Fibroblast of lung (primary cell): ENCODE measurements around the gene ENPP6. TPM values are rescaled to one million over a fixed set of nuclear protein-coding genes. Genes with fewer than 3 reads are reported as not detected.

Experiments
- DNase-seq, 2 donors: peaks; one replicate each; pipeline versions ENCODE4 v3.0.0 to v3.0.0-alpha.2; 2010; ENCODE audit warnings: low read depth in 2 of 2
- H2AFZ ChIP-seq: 2 replicates; pipeline ENCODE4 v1.5.1; 2012; ENCODE audit warnings: low read length, control low read depth, inconsistent platforms
- H3K27ac ChIP-seq: 2 replicates; pipeline ENCODE4 v1.5.1; 2011; ENCODE audit warnings: low read length, control low read depth; ENCODE audit not compliant: insufficient read depth
- H3K27me3 ChIP-seq: 2 replicates; pipeline ENCODE4 v1.5.1; 2011; ENCODE audit warnings: mild to moderate bottlenecking, low read length; ENCODE audit not compliant: control insufficient read depth, insufficient read depth
- H3K36me3 ChIP-seq: 2 replicates; pipeline ENCODE4 v1.5.1; 2011; ENCODE audit warnings: low read length; ENCODE audit not compliant: control insufficient read depth, insufficient read depth
- H3K4me1 ChIP-seq: 2 replicates; pipeline ENCODE4 v1.5.1; 2011; ENCODE audit warnings: low read length; ENCODE audit not compliant: control insufficient read depth, insufficient read depth; ENCODE audit errors: extremely low read depth
- H3K4me2 ChIP-seq: 2 replicates; pipeline ENCODE4 v1.5.1; 2011; ENCODE audit warnings: low read length, control low read depth; ENCODE audit not compliant: insufficient read depth; ENCODE audit errors: extremely low read depth
- H3K4me3 ChIP-seq, 4 experiments: fragments of 200-600 bp in 1 of 4; sonication (generic) in 1 of 4; replicated peaks in 1 of 4; 2 replicates each; pipeline ENCODE4 v1.5.1; 2011 to 2016; ENCODE audit warnings: low read length in 4 of 4, low read depth in 3 of 4, mild to moderate bottlenecking in 3 of 4, control low read depth in 2 of 4, inconsistent platforms in 1 of 4, mixed read lengths in 1 of 4; ENCODE audit not compliant: insufficient read depth in 1 of 4; ENCODE audit errors: control extremely low read depth in 1 of 4
- H3K79me2 ChIP-seq: 2 replicates; pipeline ENCODE4 v1.5.1; 2012; ENCODE audit warnings: mild to moderate bottlenecking, low read length, inconsistent platforms; ENCODE audit not compliant: control insufficient read depth, insufficient read depth
- H3K9ac ChIP-seq: 2 replicates; pipeline ENCODE4 v1.5.1; 2011; ENCODE audit warnings: mild to moderate bottlenecking, low read length, control low read depth; ENCODE audit not compliant: insufficient read depth
- H3K9me3 ChIP-seq: 2 replicates; pipeline ENCODE4 v1.5.1; 2012; ENCODE audit warnings: low read depth, low read length; ENCODE audit not compliant: control insufficient read depth, insufficient read depth
- H4K20me1 ChIP-seq: 2 replicates; pipeline ENCODE4 v1.5.1; 2011; ENCODE audit warnings: low read length; ENCODE audit not compliant: control insufficient read depth, insufficient read depth; ENCODE audit errors: extremely low read depth
- EZH2 ChIP-seq: IDR thresholded peaks from 2 replicates; pipeline ENCODE4 v1.5.1; 2012; ENCODE audit warnings: low read length, control low read depth, mild to moderate bottlenecking; ENCODE audit errors: missing control alignments
- polyA plus RNA-seq, 2 donors: library from polyadenylated mRNA; depleted of rRNA in 1 of 2; stranded (reverse) in 1 of 2; unstranded in 1 of 2; fragments of >200 nt; gene quantifications; 2 replicates each; pipeline ENCODE4 v1.2.1, GENCODE V29; 2011 to 2012; ENCODE audit warnings: missing spikeins in 1 of 2
- total RNA-seq: library from RNA; depleted of rRNA; stranded (reverse); fragments of >200 nt; gene quantifications from 2 replicates; pipeline ENCODE4 v1.2.1, GENCODE V29; 2014
- TF ChIP-seq, protein P1 (sequence below), 2 donors: IDR thresholded peaks in 1 of 2; conservative IDR thresholded peaks in 1 of 2; 1 replicate in 1 of 2; 2 replicates in 1 of 2; pipeline ENCODE4 v1.5.1; 2011 to 2012; ENCODE audit warnings: low read length in 2 of 2, control low read depth in 1 of 2, inconsistent platforms in 1 of 2, low read depth in 1 of 2, mild to moderate bottlenecking in 1 of 2

ENPP6 gene
- total and polyA plus RNA-seq, 2 donors (not counting 1 experiment from before 2014, with no cell fraction given): 0.17 to 0.33 TPM

DNA sequence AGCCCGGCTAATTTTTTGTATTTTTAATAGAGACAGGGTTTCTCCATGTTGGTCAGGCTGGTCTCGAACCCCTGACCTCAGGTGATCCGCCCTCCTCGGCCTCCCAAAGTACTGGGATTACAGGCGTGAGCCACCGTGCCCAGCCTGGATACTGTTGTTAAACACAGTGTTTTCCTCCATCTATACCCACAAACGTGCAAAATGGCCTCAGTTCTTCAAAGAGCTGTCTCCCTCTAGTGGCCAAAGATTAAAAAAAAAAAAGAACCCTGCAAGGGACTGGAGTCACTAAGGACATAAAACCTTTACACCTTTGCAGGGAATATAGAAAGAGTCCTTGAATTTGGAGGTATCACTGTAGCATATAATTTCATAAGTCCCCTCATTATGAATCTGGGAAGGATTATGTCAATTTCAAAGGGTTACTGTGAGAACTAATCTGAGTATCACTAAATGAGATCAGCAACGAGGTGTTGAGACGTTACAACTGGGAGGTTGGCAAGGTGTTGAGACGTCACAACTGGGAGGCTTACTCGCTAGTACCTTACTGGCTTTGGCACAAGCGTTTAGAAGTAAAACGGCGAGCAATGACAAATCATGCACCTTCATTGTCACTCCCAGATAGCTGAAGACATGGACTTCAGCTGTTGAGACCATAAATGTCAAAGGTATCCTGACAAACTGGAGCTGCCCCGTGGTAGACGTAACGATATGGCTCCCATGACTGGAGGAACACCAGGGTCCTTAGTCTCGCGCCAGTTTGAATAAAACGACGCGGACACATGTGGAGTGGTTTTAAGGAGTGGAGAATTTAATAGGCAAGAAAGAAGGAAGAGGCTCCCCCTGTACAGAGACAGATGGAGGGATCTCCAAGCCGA is 33.4 kb upstream of the ENPP6 start:
- H3K79me2 ChIP-seq: no peaks in the 10 kb centered on the region
- H3K4me3 ChIP-seq: no peak overlapping the region
- no peaks in the 10 kb centered on the region for H4K20me1 ChIP-seq
- no peaks in the 10 kb centered on the region for H3K27me3 ChIP-seq
- H3K9me3 ChIP-seq: no peaks in the 10 kb centered on the region
- H3K36me3 ChIP-seq: no peaks in the 10 kb centered on the region
- peak; percentile 43 to 63 for DNase-seq
- H3K4me1 ChIP-seq: no peaks in the 10 kb centered on the region
- no peak overlapping the region for H2AFZ ChIP-seq
- H3K9ac ChIP-seq: no peak overlapping the region
- TF ChIP-seq EZH2: no peak
- TF ChIP-seq, protein P1, sequence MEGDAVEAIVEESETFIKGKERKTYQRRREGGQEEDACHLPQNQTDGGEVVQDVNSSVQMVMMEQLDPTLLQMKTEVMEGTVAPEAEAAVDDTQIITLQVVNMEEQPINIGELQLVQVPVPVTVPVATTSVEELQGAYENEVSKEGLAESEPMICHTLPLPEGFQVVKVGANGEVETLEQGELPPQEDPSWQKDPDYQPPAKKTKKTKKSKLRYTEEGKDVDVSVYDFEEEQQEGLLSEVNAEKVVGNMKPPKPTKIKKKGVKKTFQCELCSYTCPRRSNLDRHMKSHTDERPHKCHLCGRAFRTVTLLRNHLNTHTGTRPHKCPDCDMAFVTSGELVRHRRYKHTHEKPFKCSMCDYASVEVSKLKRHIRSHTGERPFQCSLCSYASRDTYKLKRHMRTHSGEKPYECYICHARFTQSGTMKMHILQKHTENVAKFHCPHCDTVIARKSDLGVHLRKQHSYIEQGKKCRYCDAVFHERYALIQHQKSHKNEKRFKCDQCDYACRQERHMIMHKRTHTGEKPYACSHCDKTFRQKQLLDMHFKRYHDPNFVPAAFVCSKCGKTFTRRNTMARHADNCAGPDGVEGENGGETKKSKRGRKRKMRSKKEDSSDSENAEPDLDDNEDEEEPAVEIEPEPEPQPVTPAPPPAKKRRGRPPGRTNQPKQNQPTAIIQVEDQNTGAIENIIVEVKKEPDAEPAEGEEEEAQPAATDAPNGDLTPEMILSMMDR (conservative IDR thresholded peaks at IDR 0.05 in 1 of 2, IDR thresholded peaks at IDR 0.05 in 1 of 2; ENCODE audit: low read depth in 1 of 2, low read length in 2 of 2): peak; percentile 38 to 55
- no peak overlapping the region for H3K27ac ChIP-seq
- no peak overlapping the region for H3K4me2 ChIP-seq

GRCh38 chr4:184248216-184248615 is 30.5 kb upstream of the ENPP6 start:
- H2AFZ ChIP-seq: no peak overlapping the region
- peak in 1 of 2 donors; percentile 15 for DNase-seq
- H3K4me3 ChIP-seq: no peak overlapping the region
- no peaks in the 10 kb centered on the region for H3K27me3 ChIP-seq
- no peaks in the 10 kb centered on the region for H4K20me1 ChIP-seq
- H3K79me2 ChIP-seq: no peaks in the 10 kb centered on the region
- H3K4me1 ChIP-seq: no peaks in the 10 kb centered on the region
- H3K36me3 ChIP-seq: no peaks in the 10 kb centered on the region
- H3K27ac ChIP-seq: no peak overlapping the region
- no peaks in the 10 kb centered on the region for H3K9me3 ChIP-seq
- no peak overlapping the region for H3K9ac ChIP-seq
- H3K4me2 ChIP-seq: no peak overlapping the region
- TF ChIP-seq, protein P1 (conservative IDR thresholded peaks at IDR 0.05 in 1 of 2, IDR thresholded peaks at IDR 0.05 in 1 of 2; ENCODE audit: low read depth in 1 of 2, low read length in 2 of 2): no peak
- TF ChIP-seq EZH2: no peak

- no peak for DNase-seq
- H3K9me3 ChIP-seq: no peaks in the 10 kb centered on the region
- no peak overlapping the region for H3K4me2 ChIP-seq
- H3K27me3 ChIP-seq: no peaks in the 10 kb centered on the region
- no peak overlapping the region for H2AFZ ChIP-seq
- TF ChIP-seq EZH2: no peak
- TF ChIP-seq, protein P1 (conservative IDR thresholded peaks at IDR 0.05 in 1 of 2, IDR thresholded peaks at IDR 0.05 in 1 of 2; ENCODE audit: low read depth in 1 of 2, low read length in 2 of 2): no peak
- H3K79me2 ChIP-seq: no peaks in the 10 kb centered on the region
- H3K9ac ChIP-seq: no peak overlapping the region
- H3K4me3 ChIP-seq: no peak overlapping the region
- no peaks in the 10 kb centered on the region for H3K4me1 ChIP-seq
- no peaks in the 10 kb centered on the region for H3K36me3 ChIP-seq
- H4K20me1 ChIP-seq: no peaks in the 10 kb centered on the region
- H3K27ac ChIP-seq: no peak overlapping the region
Measured at GRCh38 chr4:184247421-184247820, 29.7 kb upstream of the ENPP6 start.
